ENCODE results near the gene USP15. TPM values are rescaled to one million over a fixed set of nuclear protein-coding genes. Genes with fewer than 3 reads are reported as not detected.

USP15 gene
- total and polyA plus RNA-seq, 2 of the 4 experiments (the other 2 are of a cell fraction), result 28.5 to 49.6 TPM

DNA sequence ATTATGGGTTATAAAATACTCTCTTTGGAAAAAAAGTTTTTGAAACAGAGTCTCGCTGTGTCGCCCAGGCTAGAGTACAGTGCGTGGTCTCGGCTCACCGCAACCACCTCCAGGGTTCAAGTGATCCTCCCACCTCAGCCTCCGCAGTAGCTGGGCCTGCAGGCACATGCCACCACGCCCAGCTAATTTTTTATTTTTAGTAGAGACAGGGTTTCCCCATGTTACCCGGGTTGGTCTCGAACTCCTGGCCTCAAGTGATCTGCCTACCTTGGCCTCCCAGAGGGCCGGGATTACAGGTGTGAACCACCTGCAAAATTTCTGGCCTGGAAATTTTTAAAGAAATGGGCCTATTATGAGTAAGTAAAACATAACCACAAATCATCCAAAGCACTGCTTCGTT is 3.8 kb downstream of the USP15 start:
- in situ Hi-C loops (cut with MboI; ENCODE audit: low sequenced_read_pairs), result loop anchor here (10.0 kb wide), 1 partner anchor 531 kb away; no protein-coding TSS in a partner anchor
- dilution Hi-C loops (cut with HindIII; ENCODE audit: low sequenced_read_pairs, unreplicated experiment), result no loop called here
- Histone ChIP-seq H3K36me3 (ENCODE audit: control insufficient read depth, insufficient read depth, low read length) (no peaks in the 10 kb centered on the region), H3K79me1 (ENCODE audit: low read depth in 1 of 2, low read length in 2 of 2) (peaks cover 0 to 40% of the 10 kb centered on the region in 2 experiments; a peak in 2 of 4 replicates), H4K8ac (ENCODE audit: low read depth in 2 of 2, low read length in 2 of 2) (no peak overlapping the region), H3K23ac (ENCODE audit: low read depth, low read length) (no peak overlapping the region), H3K56ac (ENCODE audit: extremely low read depth, insufficient read depth, low read length) (no peak overlapping the region), H3K27me3 (ENCODE audit: control insufficient read depth, insufficient read depth, low read length) (no peaks in the 10 kb centered on the region), H2BK5ac (ENCODE audit: low read depth, low read length, poor library complexity, severe bottlenecking) (no peak overlapping the region), H3K4me2 (ENCODE audit: low read depth, low read length) (no peak overlapping the region), H2BK15ac (ENCODE audit: low read depth, low read length) (no peak overlapping the region), H3K18ac (ENCODE audit: low read depth, low read length) (no peak overlapping the region), H3K14ac (replicated peaks; ENCODE audit: low read depth, low read length) (no peak overlapping the region), H2AK9ac (replicated peaks; ENCODE audit: low read depth, low read length, poor library complexity) (no peak overlapping the region), H3K4me1 (ENCODE audit: control insufficient read depth, insufficient read depth, low read length) (peaks cover 8% of the 10 kb centered on the region), H4K91ac (ENCODE audit: insufficient read depth, low read depth, low read length) (no peak overlapping the region), H3K27ac (ENCODE audit: insufficient read depth, low read length) (no peak overlapping the region), H3K4ac (ENCODE audit: low read depth, low read length) (no peak overlapping the region), H4K5ac (ENCODE audit: low read depth, low read length) (no peak overlapping the region), H3K4me3 (ENCODE audit: insufficient read depth, low read depth, low read length) (no peak overlapping the region), H2AK5ac (ENCODE audit: low read depth, low read length) (no peak overlapping the region), H3K9me1 (ENCODE audit: insufficient read depth, low read length) (no peaks in the 10 kb centered on the region; the same call in 1 of the 2 replicates), H2BK20ac (ENCODE audit: low read depth, low read length) (no peak overlapping the region), H2BK120ac (ENCODE audit: low read depth, low read length) (no peak overlapping the region), H3K9me3 (ENCODE audit: control insufficient read depth, insufficient read depth, low read length) (no peaks in the 10 kb centered on the region), H2AFZ (replicated peaks; ENCODE audit: low read length, poor library complexity) (no peak overlapping the region), H4K20me1 (ENCODE audit: insufficient read depth, low read length) (peaks cover 17% of the 10 kb centered on the region; the same call in 1 of the 2 replicates), H3K9ac (ENCODE audit: low read depth, low read length) (no peak overlapping the region)
- CTCF ChIA-PET, result no interaction called here
- intact Hi-C loops (cut with micrococcal nuclease), result loop anchor here (10.0 kb wide), 2 partner anchors 131 to 531 kb away; no protein-coding TSS in a partner anchor
- DNase-seq, result no peak
- WGBS, 2 experiments (ENCODE audit: extremely low coverage in 2 of 2, insufficient read length in 1 of 2), result no CpG with 5 or more reads among the region's 11 CpGs
- ATAC-seq (ENCODE audit: low read depth), result no peak
- no peak for TF ChIP-seq NFE2L2 (IDR thresholded peaks at IDR 0.05; ENCODE audit: low read depth, low read length)
- TF ChIP-seq, protein P1, sequence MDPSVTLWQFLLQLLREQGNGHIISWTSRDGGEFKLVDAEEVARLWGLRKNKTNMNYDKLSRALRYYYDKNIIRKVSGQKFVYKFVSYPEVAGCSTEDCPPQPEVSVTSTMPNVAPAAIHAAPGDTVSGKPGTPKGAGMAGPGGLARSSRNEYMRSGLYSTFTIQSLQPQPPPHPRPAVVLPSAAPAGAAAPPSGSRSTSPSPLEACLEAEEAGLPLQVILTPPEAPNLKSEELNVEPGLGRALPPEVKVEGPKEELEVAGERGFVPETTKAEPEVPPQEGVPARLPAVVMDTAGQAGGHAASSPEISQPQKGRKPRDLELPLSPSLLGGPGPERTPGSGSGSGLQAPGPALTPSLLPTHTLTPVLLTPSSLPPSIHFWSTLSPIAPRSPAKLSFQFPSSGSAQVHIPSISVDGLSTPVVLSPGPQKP (IDR thresholded peaks at IDR 0.05; ENCODE audit: borderline replicate concordance, low read depth, low read length), result no peak
- no peak for TF ChIP-seq BHLHE40 (IDR thresholded peaks at IDR 0.05; ENCODE audit: low read depth, low read length)
- no peak for TF ChIP-seq RCOR1 (IDR thresholded peaks at IDR 0.05; ENCODE audit: insufficient replicate concordance, low read length)
- BruUV-seq (replicated peaks), result no TSS peak
- POLR2A ChIA-PET (ENCODE audit: unreplicated experiment), result no interaction called here

All from IMR-90 (cell line).